ENCODE results near the gene NAP1L4. TPM values are rescaled to one million over a fixed set of nuclear protein-coding genes. Genes with fewer than 3 reads are reported as not detected.
"Not testable (repeated sequence)": the region's sequence is repeated elsewhere in the genome, so short reads cannot be mapped to it uniquely, and the experiment has no call there.

Gene NAP1L4
- total RNA-seq, 1 donor from 2014 or later = 163 TPM

- DNase-seq (ENCODE audit: extremely low read depth, low read depth, low spot score) = no peak
Observed at GRCh38 chr11:2940147-2940920, 51.8 kb downstream of the NAP1L4 start.

- DNase-seq (ENCODE audit: extremely low read depth, low read depth, low spot score) = not testable (repeated sequence)
Observed at GRCh38 chr11:2938458-2939418, 53.4 kb downstream of the NAP1L4 start.

- DNase-seq (ENCODE audit: extremely low read depth, low read depth, low spot score) = not testable (repeated sequence)
Observed at GRCh38 chr11:2937641-2938457, 54.3 kb downstream of the NAP1L4 start.

- DNase-seq (ENCODE audit: extremely low read depth, low read depth, low spot score) = no peak
Observed at GRCh38 chr11:2934611-2935239, 57.4 kb downstream of the NAP1L4 start.

DNA sequence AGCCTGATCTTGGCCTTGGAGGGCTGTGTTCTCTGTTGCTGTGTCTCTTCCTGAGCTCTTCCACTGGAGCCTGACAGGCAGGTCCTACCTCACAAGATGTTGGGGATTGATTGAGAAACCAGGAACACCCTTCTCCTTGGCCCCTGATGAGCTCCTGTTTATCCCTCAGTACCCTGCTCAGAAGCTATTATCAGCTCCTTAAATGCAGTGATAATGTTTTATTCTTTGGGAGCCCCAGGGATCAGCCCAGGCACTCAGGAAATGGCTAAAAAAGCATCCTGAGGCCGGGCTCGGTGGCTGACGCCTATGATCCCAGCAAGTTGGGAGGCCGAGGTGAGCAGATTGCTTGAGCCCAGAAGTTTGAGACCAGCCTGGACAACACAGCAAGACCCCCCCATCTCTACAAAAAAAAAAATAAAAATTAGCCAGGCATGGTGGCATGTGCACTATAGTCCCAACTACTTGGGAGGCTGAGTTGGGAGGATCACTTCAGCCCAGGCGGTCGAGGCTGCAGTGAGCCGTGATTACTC lies 58.0 kb downstream of the NAP1L4 start:
- no peak for DNase-seq (ENCODE audit: extremely low read depth, low read depth, low spot score)

GRCh38 chr11:2933375-2934020 lies 58.6 kb downstream of the NAP1L4 start:
- no peak for DNase-seq (ENCODE audit: extremely low read depth, low read depth, low spot score)

DNA sequence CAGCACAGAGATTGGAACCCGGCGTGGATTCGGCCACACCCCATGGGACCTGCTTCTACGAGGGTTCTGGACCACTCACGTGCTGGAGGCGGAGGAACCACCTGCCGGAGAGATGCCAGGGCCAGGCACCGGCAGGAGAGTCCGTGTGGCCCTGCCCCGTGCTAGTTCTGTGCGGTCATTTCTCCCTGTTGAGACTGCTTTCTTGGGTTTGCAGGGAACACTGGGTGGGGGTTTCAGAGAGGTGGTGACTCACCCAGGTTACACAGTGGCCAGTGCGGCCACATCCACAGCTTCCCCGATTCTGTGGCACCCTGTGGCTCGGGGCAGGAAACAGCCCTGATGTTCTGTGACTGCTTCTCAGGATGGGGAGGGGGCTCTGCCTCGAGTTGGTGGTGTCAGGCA lies 59.3 kb downstream of the NAP1L4 start:
- DNase-seq (ENCODE audit: extremely low read depth, low read depth, low spot score) = no peak

- no peak for DNase-seq (ENCODE audit: extremely low read depth, low read depth, low spot score)
Observed at GRCh38 chr11:2931771-2932738, 60.1 kb downstream of the NAP1L4 start.

DNA sequence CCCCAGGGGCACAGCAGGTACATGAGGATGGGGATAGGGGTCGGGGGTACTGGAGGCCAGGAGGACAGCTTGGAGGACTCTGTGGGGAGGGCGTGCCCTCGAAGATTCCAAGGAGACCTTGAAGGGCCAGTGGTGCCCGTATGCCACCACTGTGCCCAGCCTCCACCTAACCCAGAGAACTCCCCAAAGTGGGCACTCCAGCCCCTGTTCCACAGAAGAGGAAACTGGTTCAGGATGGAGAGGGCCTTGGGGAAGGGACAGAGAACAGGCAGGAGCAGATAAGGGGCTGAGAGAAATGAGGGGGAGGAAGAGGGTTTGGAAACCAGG lies 60.7 kb downstream of the NAP1L4 start:
- no peak for DNase-seq (ENCODE audit: extremely low read depth, low read depth, low spot score)

- no peak for DNase-seq (ENCODE audit: extremely low read depth, low read depth, low spot score)
Observed at GRCh38 chr11:2930704-2931419, 61.3 kb downstream of the NAP1L4 start.

GRCh38 chr11:2929950-2930703 lies 62.0 kb downstream of the NAP1L4 start:
- no peak for DNase-seq (ENCODE audit: extremely low read depth, low read depth, low spot score)

GRCh38 chr11:2929531-2929949 lies 62.6 kb downstream of the NAP1L4 start:
- no peak for DNase-seq (ENCODE audit: extremely low read depth, low read depth, low spot score)

DNA sequence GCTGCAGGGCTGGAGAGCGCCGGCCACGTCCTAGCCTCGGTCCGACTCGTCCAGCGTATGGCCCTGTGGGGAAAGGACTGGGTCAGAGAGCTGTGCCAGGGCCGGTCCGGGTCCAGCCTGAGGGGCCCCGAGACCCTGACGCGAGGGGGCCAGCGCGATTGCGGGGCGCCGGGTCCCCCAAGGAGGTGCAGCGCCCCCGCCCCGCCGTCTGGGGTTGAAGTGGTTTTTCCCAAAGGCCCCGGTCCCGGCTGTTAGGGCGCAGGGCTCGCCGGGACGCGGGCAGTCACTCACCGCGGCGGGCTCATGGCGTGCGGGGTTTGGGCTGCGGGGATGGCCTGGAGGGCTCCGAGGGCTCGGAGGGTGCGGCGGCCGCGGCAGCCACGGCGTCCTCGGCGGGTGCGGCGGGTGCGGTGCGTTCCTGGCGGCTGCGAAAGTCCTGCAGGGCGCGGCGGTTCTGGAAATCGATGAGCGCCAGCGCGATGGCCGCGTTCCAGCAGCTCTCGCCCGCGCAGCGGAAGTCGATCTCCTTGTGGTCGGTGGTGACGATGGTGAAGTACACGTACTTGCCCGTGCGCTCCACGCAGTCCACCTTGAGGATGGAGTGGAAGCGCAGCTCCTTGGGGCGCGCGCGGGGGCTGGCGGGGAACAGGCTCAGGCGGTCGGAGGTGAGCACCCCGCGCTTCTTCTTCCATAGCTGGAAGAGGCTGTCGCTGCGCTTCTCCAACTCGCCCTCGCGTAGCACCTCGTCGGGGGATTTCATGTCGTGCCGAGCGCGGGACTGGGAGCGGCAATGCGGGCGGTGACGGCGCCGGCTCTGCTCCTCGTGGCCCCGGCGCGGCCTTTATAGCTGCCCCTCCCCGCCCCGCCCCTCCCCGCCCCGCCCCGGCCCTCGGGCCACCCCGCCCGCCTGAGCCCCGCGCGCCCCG lies 63.3 kb downstream of the NAP1L4 start, which contains the start of gene PHLDA2:
Gene PHLDA2, minus strand, starts transcription at position 816 of the 926 bp plus-strand sequence. Its CDS starts 56 bp downstream, at position 760.
- no peak for DNase-seq (ENCODE audit: extremely low read depth, low read depth, low spot score)

GRCh38 chr11:2927851-2928604 lies 64.1 kb downstream of the NAP1L4 start:
- DNase-seq (ENCODE audit: extremely low read depth, low read depth, low spot score) = no peak

- DNase-seq (ENCODE audit: extremely low read depth, low read depth, low spot score) = no peak
Observed at GRCh38 chr11:2927121-2927800, 64.9 kb downstream of the NAP1L4 start.

Measured in glomerular endothelial cell (primary cell).